Measurements from ENCODE around the gene MSMP. TPM values are rescaled to one million over a fixed set of nuclear protein-coding genes. Genes with fewer than 3 reads are reported as not detected.

MSMP gene
- total and polyA plus RNA-seq, 2 donors (not counting 3 experiments of a cell fraction or from before 2014, with no cell fraction given) = 18.8 to 29.0 TPM

DNA sequence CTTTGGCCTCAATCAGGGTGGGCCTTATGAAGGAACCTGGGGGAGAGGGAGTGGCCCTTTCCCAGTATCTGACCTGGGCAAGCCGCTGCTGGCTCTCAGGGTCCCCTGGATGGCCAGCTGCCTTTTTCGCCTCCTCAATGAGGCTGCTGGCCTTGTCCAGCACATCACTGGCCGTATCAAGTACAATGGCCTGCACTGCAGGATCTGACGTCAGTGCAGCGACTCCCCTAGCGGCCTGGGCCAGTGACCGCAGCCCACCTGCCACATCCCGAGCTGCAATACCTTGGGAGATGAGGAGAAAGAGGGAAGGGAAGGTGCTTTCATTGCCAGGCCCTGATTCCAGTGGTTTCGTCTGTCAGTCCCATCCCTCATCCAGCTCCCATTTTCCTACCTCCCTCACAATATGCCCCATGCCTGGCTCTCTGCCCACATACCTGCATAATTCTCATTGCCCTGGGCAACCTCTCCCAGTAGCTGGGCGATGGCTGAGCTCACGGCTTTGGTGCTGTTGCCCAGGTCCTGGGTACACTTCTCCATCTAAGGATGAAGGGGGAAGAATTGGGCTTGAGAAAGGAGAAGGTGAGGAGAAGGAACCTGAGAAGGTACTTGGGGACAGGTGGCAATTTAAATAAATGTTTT, 41.2 kb downstream of the MSMP start:
- Histone ChIP-seq H3K4me3 (replicated peaks in 1 of 3; ENCODE audit: insufficient read depth in 1 of 3, low read depth in 1 of 3, low read length in 3 of 3) (no peak overlapping the region), H3K27me3 (ENCODE audit: control insufficient read depth in 2 of 2, insufficient read depth in 2 of 2, low read length in 2 of 2) (no peaks in the 10 kb centered on the region), H3K9me1 (replicated peaks; ENCODE audit: control insufficient read depth, extremely low read depth, insufficient read depth, low read length) (no peaks in the 10 kb centered on the region), H3K79me2 (ENCODE audit: control insufficient read depth, insufficient read depth, low read length) (no peaks in the 10 kb centered on the region), H3K4me2 (ENCODE audit: insufficient read depth, low read length) (no peak overlapping the region), H3K36me3 (ENCODE audit: control insufficient read depth in 2 of 2, extremely low read depth in 1 of 2, insufficient read depth in 2 of 2, low read length in 2 of 2) (peaks cover 67 to 74% of the 10 kb centered on the region in 2 experiments), H3K4me1 (ENCODE audit: control insufficient read depth, extremely low read depth, insufficient read depth, low read length) (no peaks in the 10 kb centered on the region), H3K27ac (ENCODE audit: insufficient read depth, low read depth, low read length) (no peak overlapping the region), H3K9me3 (replicated peaks; ENCODE audit: control insufficient read depth, insufficient read depth, low read length) (no peaks in the 10 kb centered on the region), H4K20me1 (replicated peaks; ENCODE audit: control insufficient read depth, extremely low read depth, insufficient read depth, low read length) (no peaks in the 10 kb centered on the region), H2AFZ (ENCODE audit: low read depth, low read length) (no peak overlapping the region), H3K9ac (replicated peaks; ENCODE audit: extremely low read depth, insufficient read depth, low read length) (no peak overlapping the region)
- CTCF ChIA-PET = interaction anchor here (0.9 to 1.5 kb wide), 3 partner anchors 15 to 24 kb away, joined by 3 to 5 read pairs (median 3); no protein-coding TSS in a partner anchor
- no peak for TF ChIP-seq GATA2 (IDR thresholded peaks at IDR 0.05; ENCODE audit: insufficient read depth, insufficient read length, low read depth, low read length)
- TF ChIP-seq EZH2 (IDR thresholded peaks at IDR 0.05; ENCODE audit: borderline replicate concordance, low read depth, low read length, severe bottlenecking) = no peak
- TF ChIP-seq, protein P1, sequence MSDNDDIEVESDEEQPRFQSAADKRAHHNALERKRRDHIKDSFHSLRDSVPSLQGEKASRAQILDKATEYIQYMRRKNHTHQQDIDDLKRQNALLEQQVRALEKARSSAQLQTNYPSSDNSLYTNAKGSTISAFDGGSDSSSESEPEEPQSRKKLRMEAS (IDR thresholded peaks at IDR 0.05; ENCODE audit: insufficient read depth, insufficient read length) = no peak
- TF ChIP-seq MYC (IDR thresholded peaks at IDR 0.05; ENCODE audit: low read depth, low read length) = no peak
- TF ChIP-seq, protein P2, sequence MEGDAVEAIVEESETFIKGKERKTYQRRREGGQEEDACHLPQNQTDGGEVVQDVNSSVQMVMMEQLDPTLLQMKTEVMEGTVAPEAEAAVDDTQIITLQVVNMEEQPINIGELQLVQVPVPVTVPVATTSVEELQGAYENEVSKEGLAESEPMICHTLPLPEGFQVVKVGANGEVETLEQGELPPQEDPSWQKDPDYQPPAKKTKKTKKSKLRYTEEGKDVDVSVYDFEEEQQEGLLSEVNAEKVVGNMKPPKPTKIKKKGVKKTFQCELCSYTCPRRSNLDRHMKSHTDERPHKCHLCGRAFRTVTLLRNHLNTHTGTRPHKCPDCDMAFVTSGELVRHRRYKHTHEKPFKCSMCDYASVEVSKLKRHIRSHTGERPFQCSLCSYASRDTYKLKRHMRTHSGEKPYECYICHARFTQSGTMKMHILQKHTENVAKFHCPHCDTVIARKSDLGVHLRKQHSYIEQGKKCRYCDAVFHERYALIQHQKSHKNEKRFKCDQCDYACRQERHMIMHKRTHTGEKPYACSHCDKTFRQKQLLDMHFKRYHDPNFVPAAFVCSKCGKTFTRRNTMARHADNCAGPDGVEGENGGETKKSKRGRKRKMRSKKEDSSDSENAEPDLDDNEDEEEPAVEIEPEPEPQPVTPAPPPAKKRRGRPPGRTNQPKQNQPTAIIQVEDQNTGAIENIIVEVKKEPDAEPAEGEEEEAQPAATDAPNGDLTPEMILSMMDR (IDR thresholded peaks at IDR 0.05; ENCODE audit: extremely low read depth in 1 of 2, insufficient read depth in 1 of 2, low read depth in 1 of 2, low read length in 2 of 2) = no peak
- TF ChIP-seq JUN (IDR thresholded peaks at IDR 0.05; ENCODE audit: borderline replicate concordance, insufficient read depth, insufficient read length, low read depth) = no peak
- TF ChIP-seq POLR2AphosphoS5 (IDR thresholded peaks at IDR 0.05; ENCODE audit: insufficient read depth, low read depth, low read length) = no peak
- no peak for TF ChIP-seq FOS (IDR thresholded peaks at IDR 0.05; ENCODE audit: borderline replicate concordance, insufficient read depth, low read length)
- no peak for TF ChIP-seq POLR2A (IDR thresholded peaks at IDR 0.05; ENCODE audit: low read depth, low read length)
- no peak for DNase-seq (ENCODE audit: low read depth, low spot score)
- no peak for FAIRE-seq
- BruUV-seq (replicated peaks) = no TSS peak
- dilution Hi-C loops (cut with MboI; ENCODE audit: extremely low pct_ligation_motif_present, low sequenced_read_pairs) = no loop called here
- POLR2A ChIA-PET = interaction anchor here (0.7 kb wide), 1 partner anchor 22 kb away, joined by 3 read pairs; no protein-coding TSS in a partner anchor
- intact Hi-C loops (cut with micrococcal nuclease) = no loop called here
